Upper lobe of left lung (tissue), 4 donors: ENCODE data around the gene CTDSP1.

Experiments used
- POLR2A ChIP-seq, 4 donors: fragments of 450-650 bp; IDR thresholded peaks; one replicate each; pipeline ENCODE4 v1.5.1; 2016 to 2017; ENCODE audit warnings: antibody characterized with exemption in 4 of 4, mild to moderate bottlenecking in 2 of 4
- POLR2AphosphoS5 ChIP-seq, 2 donors: sonication (generic); formaldehyde crosslinking; IDR thresholded peaks; one replicate each; pipeline ENCODE4 v1.5.1; 2017; ENCODE audit warnings: antibody characterized with exemption in 2 of 2
- TF ChIP-seq, protein P1 (sequence below), 6 experiments: fragments of 450-650 bp in 4 of 6; fragments of 200-600 bp in 2 of 6; sonication (generic) in 2 of 6; IDR thresholded peaks; one replicate each; pipeline ENCODE4 v1.5.1; 2016 to 2019; ENCODE audit warnings: antibody characterized with exemption in 6 of 6

DNA sequence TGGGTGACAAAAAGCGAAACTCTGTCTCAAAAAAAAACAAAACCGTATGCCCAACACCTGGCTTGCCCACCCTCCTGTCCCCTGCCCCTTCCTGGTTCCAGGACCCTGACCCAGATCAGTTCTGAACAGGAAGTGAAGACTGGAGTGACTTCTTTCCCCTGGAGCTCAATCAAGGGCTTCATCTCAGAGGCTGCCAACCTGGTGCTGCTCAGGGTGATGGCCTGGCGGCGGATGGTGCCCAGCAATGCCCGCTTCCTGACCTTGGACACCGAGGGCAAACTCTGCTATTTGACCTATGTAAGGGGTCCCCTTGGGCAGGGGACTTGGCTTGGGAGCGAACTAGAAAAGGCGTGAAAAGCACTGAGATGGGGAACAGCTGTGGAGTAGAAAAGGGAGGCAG lies 37.1 kb upstream of the CTDSP1 start:
- TF ChIP-seq, protein P1, sequence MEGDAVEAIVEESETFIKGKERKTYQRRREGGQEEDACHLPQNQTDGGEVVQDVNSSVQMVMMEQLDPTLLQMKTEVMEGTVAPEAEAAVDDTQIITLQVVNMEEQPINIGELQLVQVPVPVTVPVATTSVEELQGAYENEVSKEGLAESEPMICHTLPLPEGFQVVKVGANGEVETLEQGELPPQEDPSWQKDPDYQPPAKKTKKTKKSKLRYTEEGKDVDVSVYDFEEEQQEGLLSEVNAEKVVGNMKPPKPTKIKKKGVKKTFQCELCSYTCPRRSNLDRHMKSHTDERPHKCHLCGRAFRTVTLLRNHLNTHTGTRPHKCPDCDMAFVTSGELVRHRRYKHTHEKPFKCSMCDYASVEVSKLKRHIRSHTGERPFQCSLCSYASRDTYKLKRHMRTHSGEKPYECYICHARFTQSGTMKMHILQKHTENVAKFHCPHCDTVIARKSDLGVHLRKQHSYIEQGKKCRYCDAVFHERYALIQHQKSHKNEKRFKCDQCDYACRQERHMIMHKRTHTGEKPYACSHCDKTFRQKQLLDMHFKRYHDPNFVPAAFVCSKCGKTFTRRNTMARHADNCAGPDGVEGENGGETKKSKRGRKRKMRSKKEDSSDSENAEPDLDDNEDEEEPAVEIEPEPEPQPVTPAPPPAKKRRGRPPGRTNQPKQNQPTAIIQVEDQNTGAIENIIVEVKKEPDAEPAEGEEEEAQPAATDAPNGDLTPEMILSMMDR (IDR thresholded peaks at IDR 0.05), result no peak
- TF ChIP-seq POLR2A (IDR thresholded peaks at IDR 0.05) (no peak), POLR2AphosphoS5 (IDR thresholded peaks at IDR 0.05) (no peak)
